Esophagus squamous epithelium (tissue), 4 donors: ENCODE results near the gene POLA1.

ENCODE experiments used
- CTCF ChIP-seq, 6 experiments: fragments of 450-650 bp in 4 of 6; fragments of 200-600 bp in 2 of 6; sonication (generic) in 2 of 6; IDR thresholded peaks; one replicate each; pipeline ENCODE4 v1.5.1; 2016 to 2019; ENCODE audit warnings: antibody characterized with exemption in 6 of 6, mild to moderate bottlenecking in 4 of 6, moderate library complexity in 4 of 6
- POLR2A ChIP-seq, 4 donors: fragments of 450-650 bp; IDR thresholded peaks; one replicate each; pipeline ENCODE4 v1.6.1; 2017; ENCODE audit warnings: antibody characterized with exemption in 4 of 4, mild to moderate bottlenecking in 4 of 4, moderate library complexity in 3 of 4

- no peak for TF ChIP-seq CTCF (IDR thresholded peaks at IDR 0.05)
- no peak for TF ChIP-seq POLR2A (IDR thresholded peaks at IDR 0.05)
Observed at GRCh38 chrX:25009407-25009806, 315.7 kb downstream of the POLA1 start.
